ENCODE measurements around the gene EXD3. TPM values are rescaled to one million over a fixed set of nuclear protein-coding genes. Genes with fewer than 3 reads are reported as not detected.

Gene EXD3
- total and polyA plus RNA-seq, 2 of the 13 experiments (the other 11 are each of a cell fraction or from before 2014, with no cell fraction given) = 2.7 to 4.8 TPM

DNA sequence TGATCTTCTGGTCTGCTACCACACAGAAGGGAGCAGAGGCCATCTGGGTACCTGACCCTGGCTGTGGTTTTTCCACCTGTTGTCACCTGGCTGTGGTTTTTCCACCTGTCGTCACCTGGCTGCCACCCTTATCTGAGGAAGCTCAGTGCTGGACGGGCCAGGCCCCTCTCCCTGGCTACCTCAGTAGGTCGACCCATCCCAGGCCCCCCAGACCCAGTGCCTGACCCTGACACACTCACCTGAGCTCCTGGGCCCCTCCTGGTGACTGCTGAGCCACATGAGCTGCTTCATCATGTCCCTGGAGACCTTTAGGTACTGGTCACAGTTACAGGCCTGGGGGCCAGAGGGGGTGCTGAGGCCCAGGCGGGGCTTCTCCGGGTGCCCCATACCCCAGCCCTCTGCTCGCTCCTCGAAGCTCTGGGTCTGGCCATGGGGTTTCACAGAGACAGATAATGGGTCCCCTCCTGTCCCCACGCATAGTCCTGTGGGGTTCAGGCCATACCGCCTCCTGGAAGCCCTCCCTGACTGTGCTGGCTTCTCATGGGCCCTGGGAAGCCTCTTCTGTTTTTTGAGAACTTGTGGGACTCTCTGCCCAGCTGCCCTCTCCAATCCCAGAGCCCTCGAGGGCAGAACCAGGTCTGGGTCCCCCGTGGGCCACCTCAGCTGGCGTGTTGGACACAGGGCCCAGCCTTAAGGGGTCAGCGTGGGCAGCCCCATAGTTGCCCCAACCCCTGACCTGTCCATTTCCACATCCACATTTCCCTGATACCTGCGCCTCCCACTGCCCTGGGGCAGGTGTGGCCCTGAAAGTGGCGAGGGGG lies 113.4 kb downstream of the EXD3 start:
- no peak overlapping the region for H3K4me2 ChIP-seq (ENCODE audit: low read depth, low read length)
- 37% methylated on average over 6 of the region's 15 CpGs for WGBS (ENCODE audit: low lambda C conversion rate)
- POLR2A ChIA-PET = no interaction called here
- no peaks in the 10 kb centered on the region for H3K9me3 ChIP-seq (ENCODE audit: low read length)
- peaks cover 17 to 68% of the 10 kb centered on the region in 2 experiments for H3K27me3 ChIP-seq (ENCODE audit: control insufficient read depth in 1 of 2, insufficient read depth in 2 of 2, low read length in 2 of 2)
- H4K20me1 ChIP-seq (ENCODE audit: insufficient read depth, low read length) = no peaks in the 10 kb centered on the region
- FAIRE-seq = no peak
- H3K4me3 ChIP-seq (replicated peaks in 1 of 3; ENCODE audit: insufficient read depth in 1 of 3, low read depth in 2 of 3, low read length in 3 of 3) = no peak overlapping the region
- intact Hi-C loops (cut with micrococcal nuclease; ENCODE audit: unreplicated experiment) (loop anchor here (10.0 kb wide), 1 partner anchor 95 kb away; no protein-coding TSS in a partner anchor), in situ Hi-C loops (cut with HindIII; ENCODE audit: extremely low pct_ligation_motif_present, low pct_unique_long_range_greater_than_20kb) (no loop called here)
- no peaks in the 10 kb centered on the region for H3K36me3 ChIP-seq (replicated peaks in 1 of 2; ENCODE audit: control insufficient read depth in 1 of 2, insufficient read depth in 2 of 2, low read length in 2 of 2)
- no peak for DNase-seq (ENCODE audit: low spot score)
- no peak overlapping the region for H2AFZ ChIP-seq (ENCODE audit: low read length)
- no peaks in the 10 kb centered on the region for H3K79me2 ChIP-seq (ENCODE audit: insufficient read depth, low read length)
- no peak for ATAC-seq
- no peak overlapping the region for H3K9ac ChIP-seq (ENCODE audit: insufficient read depth, low read depth, low read length)
- H3K27ac ChIP-seq (ENCODE audit: extremely low read length, insufficient read depth, low read length) = no peak overlapping the region
- no TSS peak for BruUV-seq (replicated peaks)
- H3K4me1 ChIP-seq (ENCODE audit: insufficient read depth, low read length) = peaks cover 64% of the 10 kb centered on the region
- CTCF ChIA-PET (ENCODE audit: low intra/inter-chr PET ratio, low total read pairs) = no interaction called here
- TF ChIP-seq NFIC (IDR thresholded peaks at IDR 0.05; ENCODE audit: low read length) = no peak
- no peak for TF ChIP-seq SRF (IDR thresholded peaks at IDR 0.05; ENCODE audit: low read depth, low read length)
- TF ChIP-seq, protein P1, sequence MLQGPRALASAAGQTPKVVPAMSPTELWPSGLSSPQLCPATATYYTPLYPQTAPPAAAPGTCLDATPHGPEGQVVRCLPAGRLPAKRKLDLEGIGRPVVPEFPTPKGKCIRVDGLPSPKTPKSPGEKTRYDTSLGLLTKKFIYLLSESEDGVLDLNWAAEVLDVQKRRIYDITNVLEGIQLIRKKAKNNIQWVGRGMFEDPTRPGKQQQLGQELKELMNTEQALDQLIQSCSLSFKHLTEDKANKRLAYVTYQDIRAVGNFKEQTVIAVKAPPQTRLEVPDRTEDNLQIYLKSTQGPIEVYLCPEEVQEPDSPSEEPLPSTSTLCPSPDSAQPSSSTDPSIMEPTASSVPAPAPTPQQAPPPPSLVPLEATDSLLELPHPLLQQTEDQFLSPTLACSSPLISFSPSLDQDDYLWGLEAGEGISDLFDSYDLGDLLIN (CRISPR knock-in tag; IDR thresholded peaks at IDR 0.05; ENCODE audit: borderline replicate concordance) = no peak
- TF ChIP-seq, protein P2, sequence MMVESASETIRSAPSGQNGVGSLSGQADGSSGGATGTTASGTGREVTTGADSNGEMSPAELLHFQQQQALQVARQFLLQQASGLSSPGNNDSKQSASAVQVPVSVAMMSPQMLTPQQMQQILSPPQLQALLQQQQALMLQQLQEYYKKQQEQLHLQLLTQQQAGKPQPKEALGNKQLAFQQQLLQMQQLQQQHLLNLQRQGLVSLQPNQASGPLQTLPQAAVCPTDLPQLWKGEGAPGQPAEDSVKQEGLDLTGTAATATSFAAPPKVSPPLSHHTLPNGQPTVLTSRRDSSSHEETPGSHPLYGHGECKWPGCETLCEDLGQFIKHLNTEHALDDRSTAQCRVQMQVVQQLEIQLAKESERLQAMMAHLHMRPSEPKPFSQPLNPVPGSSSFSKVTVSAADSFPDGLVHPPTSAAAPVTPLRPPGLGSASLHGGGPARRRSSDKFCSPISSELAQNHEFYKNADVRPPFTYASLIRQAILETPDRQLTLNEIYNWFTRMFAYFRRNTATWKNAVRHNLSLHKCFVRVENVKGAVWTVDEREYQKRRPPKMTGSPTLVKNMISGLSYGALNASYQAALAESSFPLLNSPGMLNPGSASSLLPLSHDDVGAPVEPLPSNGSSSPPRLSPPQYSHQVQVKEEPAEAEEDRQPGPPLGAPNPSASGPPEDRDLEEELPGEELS (CRISPR knock-in tag; IDR thresholded peaks at IDR 0.05) = no peak
- no peak for TF ChIP-seq ZNF451 (CRISPR knock-in tag; IDR thresholded peaks at IDR 0.05)
- no peak for TF ChIP-seq ARNT (IDR thresholded peaks at IDR 0.05)
- no peak for TF ChIP-seq ZNF563 (CRISPR knock-in tag; IDR thresholded peaks at IDR 0.05)
- TF ChIP-seq, protein P3, sequence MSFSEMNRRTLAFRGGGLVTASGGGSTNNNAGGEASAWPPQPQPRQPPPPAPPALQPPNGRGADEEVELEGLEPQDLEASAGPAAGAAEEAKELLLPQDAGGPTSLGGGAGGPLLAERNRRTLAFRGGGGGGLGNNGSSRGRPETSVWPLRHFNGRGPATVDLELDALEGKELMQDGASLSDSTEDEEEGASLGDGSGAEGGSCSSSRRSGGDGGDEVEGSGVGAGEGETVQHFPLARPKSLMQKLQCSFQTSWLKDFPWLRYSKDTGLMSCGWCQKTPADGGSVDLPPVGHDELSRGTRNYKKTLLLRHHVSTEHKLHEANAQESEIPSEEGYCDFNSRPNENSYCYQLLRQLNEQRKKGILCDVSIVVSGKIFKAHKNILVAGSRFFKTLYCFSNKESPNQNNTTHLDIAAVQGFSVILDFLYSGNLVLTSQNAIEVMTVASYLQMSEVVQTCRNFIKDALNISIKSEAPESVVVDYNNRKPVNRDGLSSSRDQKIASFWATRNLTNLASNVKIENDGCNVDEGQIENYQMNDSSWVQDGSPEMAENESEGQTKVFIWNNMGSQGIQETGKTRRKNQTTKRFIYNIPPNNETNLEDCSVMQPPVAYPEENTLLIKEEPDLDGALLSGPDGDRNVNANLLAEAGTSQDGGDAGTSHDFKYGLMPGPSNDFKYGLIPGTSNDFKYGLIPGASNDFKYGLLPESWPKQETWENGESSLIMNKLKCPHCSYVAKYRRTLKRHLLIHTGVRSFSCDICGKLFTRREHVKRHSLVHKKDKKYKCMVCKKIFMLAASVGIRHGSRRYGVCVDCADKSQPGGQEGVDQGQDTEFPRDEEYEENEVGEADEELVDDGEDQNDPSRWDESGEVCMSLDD (CRISPR knock-in tag; IDR thresholded peaks at IDR 0.05; ENCODE audit: borderline replicate concordance) = no peak
- TF ChIP-seq, protein P4, sequence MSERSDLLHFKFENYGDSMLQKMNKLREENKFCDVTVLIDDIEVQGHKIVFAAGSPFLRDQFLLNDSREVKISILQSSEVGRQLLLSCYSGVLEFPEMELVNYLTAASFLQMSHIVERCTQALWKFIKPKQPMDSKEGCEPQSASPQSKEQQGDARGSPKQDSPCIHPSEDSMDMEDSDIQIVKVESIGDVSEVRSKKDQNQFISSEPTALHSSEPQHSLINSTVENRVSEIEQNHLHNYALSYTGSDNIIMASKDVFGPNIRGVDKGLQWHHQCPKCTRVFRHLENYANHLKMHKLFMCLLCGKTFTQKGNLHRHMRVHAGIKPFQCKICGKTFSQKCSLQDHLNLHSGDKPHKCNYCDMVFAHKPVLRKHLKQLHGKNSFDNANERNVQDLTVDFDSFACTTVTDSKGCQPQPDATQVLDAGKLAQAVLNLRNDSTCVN (CRISPR knock-in tag; IDR thresholded peaks at IDR 0.05; ENCODE audit: borderline replicate concordance) = no peak
- TF ChIP-seq, protein P5, sequence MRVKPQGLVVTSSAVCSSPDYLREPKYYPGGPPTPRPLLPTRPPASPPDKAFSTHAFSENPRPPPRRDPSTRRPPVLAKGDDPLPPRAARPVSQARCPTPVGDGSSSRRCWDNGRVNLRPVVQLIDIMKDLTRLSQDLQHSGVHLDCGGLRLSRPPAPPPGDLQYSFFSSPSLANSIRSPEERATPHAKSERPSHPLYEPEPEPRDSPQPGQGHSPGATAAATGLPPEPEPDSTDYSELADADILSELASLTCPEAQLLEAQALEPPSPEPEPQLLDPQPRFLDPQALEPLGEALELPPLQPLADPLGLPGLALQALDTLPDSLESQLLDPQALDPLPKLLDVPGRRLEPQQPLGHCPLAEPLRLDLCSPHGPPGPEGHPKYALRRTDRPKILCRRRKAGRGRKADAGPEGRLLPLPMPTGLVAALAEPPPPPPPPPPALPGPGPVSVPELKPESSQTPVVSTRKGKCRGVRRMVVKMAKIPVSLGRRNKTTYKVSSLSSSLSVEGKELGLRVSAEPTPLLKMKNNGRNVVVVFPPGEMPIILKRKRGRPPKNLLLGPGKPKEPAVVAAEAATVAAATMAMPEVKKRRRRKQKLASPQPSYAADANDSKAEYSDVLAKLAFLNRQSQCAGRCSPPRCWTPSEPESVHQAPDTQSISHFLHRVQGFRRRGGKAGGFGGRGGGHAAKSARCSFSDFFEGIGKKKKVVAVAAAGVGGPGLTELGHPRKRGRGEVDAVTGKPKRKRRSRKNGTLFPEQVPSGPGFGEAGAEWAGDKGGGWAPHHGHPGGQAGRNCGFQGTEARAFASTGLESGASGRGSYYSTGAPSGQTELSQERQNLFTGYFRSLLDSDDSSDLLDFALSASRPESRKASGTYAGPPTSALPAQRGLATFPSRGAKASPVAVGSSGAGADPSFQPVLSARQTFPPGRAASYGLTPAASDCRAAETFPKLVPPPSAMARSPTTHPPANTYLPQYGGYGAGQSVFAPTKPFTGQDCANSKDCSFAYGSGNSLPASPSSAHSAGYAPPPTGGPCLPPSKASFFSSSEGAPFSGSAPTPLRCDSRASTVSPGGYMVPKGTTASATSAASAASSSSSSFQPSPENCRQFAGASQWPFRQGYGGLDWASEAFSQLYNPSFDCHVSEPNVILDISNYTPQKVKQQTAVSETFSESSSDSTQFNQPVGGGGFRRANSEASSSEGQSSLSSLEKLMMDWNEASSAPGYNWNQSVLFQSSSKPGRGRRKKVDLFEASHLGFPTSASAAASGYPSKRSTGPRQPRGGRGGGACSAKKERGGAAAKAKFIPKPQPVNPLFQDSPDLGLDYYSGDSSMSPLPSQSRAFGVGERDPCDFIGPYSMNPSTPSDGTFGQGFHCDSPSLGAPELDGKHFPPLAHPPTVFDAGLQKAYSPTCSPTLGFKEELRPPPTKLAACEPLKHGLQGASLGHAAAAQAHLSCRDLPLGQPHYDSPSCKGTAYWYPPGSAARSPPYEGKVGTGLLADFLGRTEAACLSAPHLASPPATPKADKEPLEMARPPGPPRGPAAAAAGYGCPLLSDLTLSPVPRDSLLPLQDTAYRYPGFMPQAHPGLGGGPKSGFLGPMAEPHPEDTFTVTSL (CRISPR knock-in tag; IDR thresholded peaks at IDR 0.05; ENCODE audit: borderline replicate concordance) = no peak
